Measurements from ENCODE around the gene ARID3B. TPM values are rescaled to one million over a fixed set of nuclear protein-coding genes. Genes with fewer than 3 reads are reported as not detected.

The ARID3B gene
- total RNA-seq, 1 experiment from 2014 or later, result 8.1 TPM

- TF ChIP-seq MAX (IDR thresholded peaks at IDR 0.05), result no peak
These were observed 57.3 kb downstream of the ARID3B start (continued) for GRCh38 chr15:74598126-74598842.

GRCh38 chr15:74599156-74599555 lies 58.1 kb downstream of the ARID3B start:
- no peaks in the 10 kb centered on the region for H4K20me1 ChIP-seq (ENCODE audit: insufficient read depth)
- TF ChIP-seq JUND (IDR thresholded peaks at IDR 0.05), result no peak
- no peak for TF ChIP-seq POLR2A (IDR thresholded peaks at IDR 0.05; ENCODE audit: borderline replicate concordance, extremely low read depth, insufficient read depth, insufficient read length)
- no peak overlapping the region for H3K27ac ChIP-seq (ENCODE audit: low read depth, low read length)
- ChIA-PET RAD21 (ENCODE audit: low non-redundant PET in 1 of 2, low total read pairs in 2 of 2, uncharacterized antibody in 2 of 2, unreplicated experiment in 2 of 2) (no interaction called here), POLR2A (no interaction called here), CTCF (interaction anchor here (1.0 kb wide), 2 partner anchors 10 to 22 kb away, joined by 3 read pairs; no protein-coding TSS in a partner anchor)
- ATAC-seq (no peak), DNase-seq (ENCODE audit: low read depth, low spot score) (no peak)
- H3K4me3 ChIP-seq (replicated peaks in 1 of 2; ENCODE audit: low read depth in 1 of 2, low read length in 2 of 2), result no peak overlapping the region
- no TSS peak for BruUV-seq (replicated peaks)
- no peaks in the 10 kb centered on the region for H3K9me3 ChIP-seq (ENCODE audit: control insufficient read depth in 1 of 2, insufficient read depth in 1 of 2, low read depth in 1 of 2, low read length in 2 of 2)
- peaks cover 6 to 13% of the 10 kb centered on the region in 2 experiments for H3K4me1 ChIP-seq (ENCODE audit: control insufficient read depth in 1 of 2, insufficient read depth in 2 of 2, low read length in 2 of 2)
- intact Hi-C loops (cut with micrococcal nuclease), result no loop called here
- H3K36me3 ChIP-seq (ENCODE audit: control insufficient read depth in 1 of 2, insufficient read depth in 2 of 2, low read length in 2 of 2), result no peaks in the 10 kb centered on the region
- H3K9ac ChIP-seq (ENCODE audit: low read length), result no peak overlapping the region
- H3K27me3 ChIP-seq (ENCODE audit: insufficient read depth, low read length), result no peaks in the 10 kb centered on the region
- no peaks in the 10 kb centered on the region for H3K9me2 ChIP-seq (ENCODE audit: insufficient read depth)
- no peak overlapping the region for H3K4me2 ChIP-seq (ENCODE audit: low read length)
- H3K79me2 ChIP-seq (ENCODE audit: insufficient read depth, low read length), result no peaks in the 10 kb centered on the region
- H2AFZ ChIP-seq (ENCODE audit: low read depth, low read length, poor library complexity, severe bottlenecking), result no peak overlapping the region

GRCh38 chr15:74603026-74603788 lies 62.2 kb downstream of the ARID3B start:
- H2AFZ ChIP-seq (ENCODE audit: low read depth, low read length, poor library complexity, severe bottlenecking), result no peak overlapping the region
- intact Hi-C loops (cut with micrococcal nuclease), result no loop called here
- peaks cover 4% of the 10 kb centered on the region; the same call in 1 of the 2 replicates for H3K27me3 ChIP-seq (ENCODE audit: insufficient read depth, low read length)
- H3K9me3 ChIP-seq (ENCODE audit: control insufficient read depth in 1 of 2, insufficient read depth in 1 of 2, low read depth in 1 of 2, low read length in 2 of 2), result no peaks in the 10 kb centered on the region
- H3K9ac ChIP-seq (ENCODE audit: low read length), result no peak overlapping the region
- no peaks in the 10 kb centered on the region for H4K20me1 ChIP-seq (ENCODE audit: insufficient read depth)
- BruUV-seq (replicated peaks), result no TSS peak
- H3K4me1 ChIP-seq (ENCODE audit: control insufficient read depth in 1 of 2, insufficient read depth in 2 of 2, low read length in 2 of 2), result peaks cover 3 to 7% of the 10 kb centered on the region in 2 experiments; a peak in 3 of 4 replicates
- H3K9me2 ChIP-seq (ENCODE audit: insufficient read depth), result no peaks in the 10 kb centered on the region
- POLR2A ChIA-PET, result no interaction called here
- RAD21 ChIA-PET (ENCODE audit: low non-redundant PET in 1 of 2, low total read pairs in 2 of 2, uncharacterized antibody in 2 of 2, unreplicated experiment in 2 of 2), result no interaction called here
- TF ChIP-seq SIN3A (IDR thresholded peaks at IDR 0.05; ENCODE audit: low read depth), result no peak
- no peak for TF ChIP-seq REST (IDR thresholded peaks at IDR 0.05; ENCODE audit: low read depth)
- CTCF ChIA-PET, result no interaction called here
- no peaks in the 10 kb centered on the region for H3K79me2 ChIP-seq (ENCODE audit: insufficient read depth, low read length)
- H3K36me3 ChIP-seq (ENCODE audit: control insufficient read depth in 1 of 2, insufficient read depth in 2 of 2, low read length in 2 of 2), result no peaks in the 10 kb centered on the region
- no peak overlapping the region for H3K4me2 ChIP-seq (ENCODE audit: low read length)
- no peak overlapping the region for H3K4me3 ChIP-seq (replicated peaks in 1 of 2; ENCODE audit: low read depth in 1 of 2, low read length in 2 of 2)
- ATAC-seq (no peak), DNase-seq (ENCODE audit: low read depth, low spot score) (no peak)
- H3K27ac ChIP-seq (ENCODE audit: low read depth, low read length), result no peak overlapping the region
